HG03469 (cell line): ENCODE results near the gene DSC2.
"Not testable (repeated sequence)": the region's sequence is repeated elsewhere in the genome, so short reads cannot be mapped to it uniquely, and the experiment has no call there.

Source experiments
- ATAC-seq: cut with Tn5 transposase; IDR thresholded peaks from one replicate; pipeline ENCODE4 v1.9.1; 2021; ENCODE audit warnings: mild to moderate bottlenecking, moderate library complexity, moderate number of reproducible peaks; ENCODE audit not compliant: unreplicated experiment

The DSC2 gene

DNA sequence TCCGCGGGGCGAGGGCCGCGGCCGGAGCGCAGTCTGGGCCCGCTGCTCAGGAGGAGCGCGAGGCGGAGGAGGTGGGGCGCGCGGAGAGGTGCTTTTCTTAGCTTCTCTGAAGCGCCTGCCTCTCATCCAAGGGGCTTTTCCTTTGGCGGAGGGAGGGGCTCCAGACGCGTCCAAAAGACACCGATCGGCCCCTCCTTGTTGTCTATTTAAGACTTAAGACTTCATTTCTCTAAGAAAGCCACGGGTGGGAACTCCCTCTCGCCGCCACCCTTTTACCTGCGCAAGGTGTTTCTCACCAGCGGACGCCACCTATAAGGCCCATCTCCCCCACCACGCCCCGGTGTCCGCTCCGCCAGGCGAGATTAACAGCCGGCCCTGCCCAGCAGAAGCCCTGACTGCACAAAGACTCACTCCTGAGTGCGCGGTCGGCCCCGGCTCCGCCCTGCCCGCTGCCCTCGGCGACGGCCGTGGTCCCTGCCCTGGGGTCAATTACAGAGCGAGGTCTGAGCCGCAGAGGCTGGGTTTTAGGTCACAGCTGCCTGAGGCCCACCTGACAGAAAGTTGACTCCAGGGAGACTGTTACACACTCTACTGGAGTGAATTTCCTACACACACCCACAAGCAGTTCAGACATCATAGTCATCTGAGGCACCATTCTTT, at the start of gene DSC2:
Gene DSC2, minus strand, starts transcription at position 397 of the 660 bp plus-strand sequence. CDS start 450 bp downstream, outside the sequence.
- ATAC-seq = no peak

DNA sequence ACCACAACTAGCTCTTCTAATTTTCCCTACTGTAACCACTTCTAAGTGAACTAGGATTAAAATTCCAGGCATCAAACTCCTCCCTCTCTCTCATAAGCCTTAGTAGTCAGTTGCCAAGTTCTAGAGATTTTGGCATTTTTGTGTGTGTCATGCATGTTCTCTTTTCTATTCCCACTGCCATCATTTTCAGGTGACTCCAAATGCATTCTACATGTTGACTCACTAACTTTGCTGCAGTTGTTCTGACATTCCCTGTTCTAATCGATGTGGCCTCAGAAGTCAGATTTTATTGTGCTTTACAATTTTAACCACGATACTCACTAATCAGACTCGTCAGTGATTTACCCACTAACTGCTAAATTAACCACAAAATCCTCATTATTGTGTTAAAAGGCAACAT, 47.1 kb upstream of the DSC2 start:
- no peak for ATAC-seq

DNA sequence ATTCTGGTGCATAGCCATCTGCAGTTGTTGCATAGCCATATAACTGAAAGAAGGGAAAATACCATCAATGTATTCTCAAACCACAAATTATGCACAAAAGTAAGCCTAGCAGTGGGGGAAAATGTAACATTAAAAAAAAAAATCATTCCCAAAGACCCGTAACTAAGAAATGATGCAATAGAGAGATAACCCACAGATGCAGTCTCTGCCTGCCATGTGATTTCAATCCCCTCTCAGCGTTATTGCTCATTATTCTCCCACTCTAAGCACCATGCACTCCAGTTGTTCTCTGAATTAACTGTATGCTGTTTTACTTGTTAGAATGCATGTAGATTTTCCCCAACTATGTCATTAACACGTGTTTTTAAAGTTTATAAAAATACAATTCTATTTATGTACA, 46.4 kb upstream of the DSC2 start:
- no peak for ATAC-seq

DNA sequence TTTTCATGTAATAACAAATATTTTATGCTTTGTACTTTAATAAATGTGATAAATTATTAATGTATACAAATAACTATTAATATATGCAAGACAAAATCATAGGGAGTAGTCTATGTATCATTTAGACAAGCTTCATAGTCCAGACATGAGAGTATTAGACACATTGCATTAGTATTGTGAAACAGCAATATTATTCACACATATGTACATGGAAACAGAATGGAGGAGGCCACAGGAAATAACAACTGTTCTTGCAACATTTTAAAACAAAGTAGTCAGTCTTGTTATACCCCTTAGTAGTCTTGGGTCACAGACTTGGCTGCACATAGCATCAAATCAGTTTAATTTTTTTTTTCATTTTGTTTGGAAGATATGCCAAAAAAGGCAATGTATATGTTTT, 44.6 kb upstream of the DSC2 start:
- ATAC-seq = no peak

DNA sequence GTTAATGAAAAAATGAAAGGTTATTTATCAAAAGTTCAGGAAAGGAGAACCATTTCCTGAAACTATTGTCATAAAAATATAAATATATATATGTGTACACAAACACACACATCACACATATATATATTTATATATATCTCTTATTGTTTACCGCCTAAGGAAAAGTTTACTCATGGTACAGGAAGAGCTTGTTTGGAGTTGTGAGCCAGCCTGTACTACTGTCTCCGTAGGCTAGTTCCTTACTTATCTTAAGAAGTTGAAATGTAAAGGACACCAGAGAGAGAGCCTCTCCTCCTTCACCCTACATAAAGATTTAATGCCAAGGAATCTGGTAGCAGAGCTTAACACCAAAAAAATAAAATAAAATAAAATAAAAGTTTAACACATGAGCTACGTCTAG, 40.8 kb upstream of the DSC2 start:
- ATAC-seq = no peak

DNA sequence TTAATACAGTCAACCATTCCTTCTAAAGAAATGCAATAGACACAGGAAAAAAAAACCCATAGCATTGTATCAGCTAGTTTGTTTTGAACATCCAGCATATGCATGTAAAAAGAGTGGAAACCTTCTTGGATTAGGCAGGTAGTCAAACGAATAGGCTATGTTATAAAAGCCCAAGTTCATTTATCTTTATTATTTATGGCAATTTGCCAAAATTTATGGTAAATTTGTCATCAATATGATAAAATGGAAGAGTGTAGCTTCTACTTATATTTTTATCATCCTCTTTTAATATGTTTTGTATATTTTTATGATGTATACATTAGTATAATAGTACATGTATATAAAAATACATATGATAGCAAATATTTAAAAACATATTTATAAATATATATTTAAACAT, 36.5 kb upstream of the DSC2 start:
- ATAC-seq = no peak

DNA sequence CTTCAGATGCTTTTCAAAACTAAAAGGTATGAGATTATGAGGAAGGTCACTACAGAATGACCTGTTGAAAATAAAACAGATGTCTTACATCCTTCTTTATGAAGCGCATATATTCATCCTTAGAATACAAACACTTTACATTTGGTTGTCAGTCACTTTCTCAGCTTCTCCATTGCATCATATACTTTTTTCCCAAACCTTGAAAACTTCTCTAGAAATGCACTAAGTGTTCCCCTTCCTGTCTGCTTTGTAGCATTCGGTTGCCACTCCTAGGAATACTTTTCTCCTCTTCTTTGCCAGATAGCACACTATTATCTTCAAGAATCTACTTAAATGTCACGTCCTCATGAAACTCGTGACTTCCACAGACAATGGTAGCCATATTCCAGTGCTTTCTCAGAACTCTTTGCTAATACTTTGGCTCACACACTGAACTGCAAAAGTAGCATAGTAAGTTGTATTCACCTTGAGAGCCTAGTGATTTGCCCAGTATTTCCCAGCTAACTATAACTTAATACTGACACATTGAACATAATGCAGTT, 32.8 kb upstream of the DSC2 start:
- no peak for ATAC-seq

DNA sequence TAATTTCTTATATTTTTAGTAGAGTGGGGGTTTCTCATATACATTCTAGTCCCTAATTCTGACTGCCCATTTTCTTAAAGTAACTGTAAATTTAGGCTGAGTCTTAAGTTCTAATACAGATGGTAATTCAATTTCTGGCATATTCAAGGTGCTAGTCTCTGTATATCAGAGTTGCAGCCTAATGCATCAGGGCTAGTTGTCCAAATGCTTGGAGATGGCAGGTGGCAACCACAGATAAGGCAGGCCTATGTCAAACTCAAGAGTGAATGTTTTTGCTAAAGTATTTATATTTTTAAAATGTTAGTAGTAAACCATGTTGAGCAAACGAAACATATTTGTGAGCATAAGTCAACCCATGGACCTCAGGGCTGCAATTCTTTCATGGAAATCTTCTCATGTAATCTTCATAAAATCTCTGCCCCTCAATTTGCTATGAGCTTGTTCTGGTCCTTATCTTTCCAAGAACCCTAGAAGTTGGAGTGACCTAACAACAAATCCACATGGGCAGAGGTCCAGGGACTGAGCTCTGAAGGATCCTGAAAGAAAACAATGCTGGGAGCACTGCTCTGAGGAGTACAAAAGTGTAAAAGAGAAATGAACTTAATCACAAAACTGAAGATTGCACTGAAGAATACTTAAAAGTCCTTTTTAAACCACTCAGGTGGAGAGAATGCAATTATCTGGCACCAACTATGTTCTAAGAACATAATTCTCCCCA, 27.3 kb upstream of the DSC2 start:
- no peak for ATAC-seq

DNA sequence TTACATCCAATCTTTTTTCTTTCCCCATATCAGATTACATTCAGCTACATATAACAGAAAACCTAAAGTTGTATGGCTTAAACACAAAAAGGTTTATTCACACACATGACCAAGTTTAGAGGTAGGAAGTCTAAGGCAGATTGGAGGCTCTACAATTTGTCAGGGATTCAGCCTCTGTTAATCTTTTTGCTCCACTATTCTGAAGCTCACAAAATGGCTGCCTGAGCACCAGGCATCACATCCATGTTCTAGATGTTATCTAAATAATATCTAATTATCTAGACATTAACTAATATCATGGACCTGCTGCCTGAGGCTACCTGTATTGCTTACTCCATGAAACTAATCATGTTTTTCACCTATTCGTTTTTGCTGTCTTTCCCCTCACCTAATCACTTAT, 23.7 kb upstream of the DSC2 start:
- no peak for ATAC-seq

DNA sequence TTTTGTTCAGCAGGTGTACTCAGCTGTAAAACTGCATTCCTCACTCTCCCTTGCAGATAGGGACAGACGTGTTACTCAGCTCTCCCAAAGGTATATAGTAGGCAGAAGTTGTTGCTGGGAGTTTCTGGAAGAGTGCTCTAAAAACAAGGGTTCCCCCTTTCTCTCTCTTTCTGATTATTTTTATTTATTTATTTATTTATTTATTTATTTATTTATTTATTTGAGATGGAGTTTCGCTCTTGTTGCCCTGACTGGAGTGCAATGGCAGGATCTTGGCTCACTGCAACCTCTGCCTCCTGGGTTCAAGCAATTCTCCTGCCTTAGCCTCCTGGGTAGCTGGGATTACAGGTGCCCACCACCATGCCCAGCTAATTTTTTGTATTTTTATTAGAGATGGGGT, 20.9 kb upstream of the DSC2 start:
- ATAC-seq = not testable (repeated sequence)

DNA sequence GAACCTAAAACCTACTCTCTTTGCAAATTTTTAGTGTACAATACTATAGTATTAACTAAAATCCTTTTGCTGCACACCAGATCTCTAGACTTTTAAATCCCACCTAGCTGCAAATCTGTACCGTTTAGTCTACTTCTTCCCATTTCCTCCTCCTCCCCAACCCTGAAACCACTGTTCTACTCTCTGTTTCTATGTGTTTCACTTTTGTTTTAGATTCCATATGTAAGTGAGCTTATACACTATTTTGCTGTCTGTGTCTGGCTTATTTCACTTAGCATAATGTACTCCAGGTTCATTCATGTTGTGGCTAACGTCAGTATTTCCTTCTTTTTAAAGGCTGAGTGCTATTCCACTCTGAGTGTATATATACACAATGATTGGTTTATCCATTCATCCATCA, 18.4 kb upstream of the DSC2 start:
- ATAC-seq = no peak

DNA sequence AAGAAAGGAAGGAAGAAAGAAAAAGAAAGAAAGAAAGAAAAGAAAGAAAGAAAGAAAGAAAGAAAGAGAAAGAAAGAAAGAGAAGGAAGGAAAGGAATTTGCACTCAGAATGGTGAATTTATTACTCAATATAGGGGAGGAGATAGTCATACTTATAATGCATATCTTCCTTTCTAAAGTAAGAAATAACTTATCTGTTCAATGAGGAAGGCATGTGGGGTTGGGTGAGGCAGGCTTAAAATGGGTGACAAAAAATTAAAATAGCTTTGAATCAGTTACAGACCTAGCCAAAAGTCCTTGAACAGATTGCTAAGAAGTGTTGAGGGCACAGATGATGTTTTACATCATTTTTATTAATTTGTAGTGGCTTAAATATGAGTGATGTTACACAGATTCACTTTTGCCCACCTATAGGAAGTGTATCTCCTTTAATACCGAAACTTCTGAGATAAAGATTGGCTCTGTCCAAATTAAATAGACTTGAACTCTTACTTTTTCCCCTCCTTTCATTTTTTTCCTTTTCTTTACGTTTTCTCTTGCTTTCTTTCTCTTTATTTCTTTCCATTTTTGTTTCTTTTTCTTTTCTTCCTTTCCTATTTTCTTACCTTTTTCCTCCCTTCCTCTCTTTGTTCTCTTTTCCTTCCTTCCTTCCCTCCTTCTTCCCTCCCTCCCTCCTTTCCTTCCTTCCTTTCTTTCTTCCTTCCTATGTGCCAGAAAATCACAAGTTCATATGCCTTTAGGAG, 14.8 kb upstream of the DSC2 start:
- ATAC-seq = no peak

DNA sequence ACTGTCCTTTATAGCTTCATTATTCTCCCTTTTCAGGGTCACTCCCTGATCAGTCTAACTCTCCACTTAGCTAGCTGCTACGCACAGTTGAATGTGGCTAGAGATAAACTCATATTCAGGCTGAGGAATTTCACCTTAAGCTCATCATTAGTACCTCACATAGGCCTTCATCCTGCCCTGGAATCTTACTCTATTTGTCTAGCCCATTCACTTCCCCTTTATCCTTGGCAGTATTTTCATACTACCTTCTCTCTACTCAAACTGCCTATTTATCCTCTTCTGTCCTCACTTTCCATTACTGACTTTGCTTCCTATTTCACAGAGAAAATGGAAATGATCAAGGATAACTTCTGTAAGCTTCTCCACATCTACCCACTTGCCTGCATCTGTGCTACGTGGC, 10.6 kb upstream of the DSC2 start:
- ATAC-seq = no peak

DNA sequence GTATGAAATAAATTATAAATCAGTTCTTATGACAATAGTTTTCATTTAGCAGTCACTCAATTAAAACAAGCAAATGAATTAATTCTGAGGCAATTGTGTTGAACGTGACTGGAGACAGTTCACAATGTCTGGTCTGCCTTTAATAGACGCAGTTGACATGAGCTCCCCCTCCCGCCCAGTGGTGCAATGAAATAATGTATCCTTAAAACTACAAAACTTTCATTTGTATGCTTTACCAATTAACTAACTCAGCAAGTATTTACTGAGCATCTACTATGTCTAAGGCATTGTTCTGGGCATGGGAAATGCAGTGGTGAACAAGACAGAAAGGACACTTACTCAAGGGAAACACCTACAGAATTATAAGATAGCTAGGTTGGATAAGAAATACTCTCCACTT, 3.5 kb upstream of the DSC2 start:
- no peak for ATAC-seq

DNA sequence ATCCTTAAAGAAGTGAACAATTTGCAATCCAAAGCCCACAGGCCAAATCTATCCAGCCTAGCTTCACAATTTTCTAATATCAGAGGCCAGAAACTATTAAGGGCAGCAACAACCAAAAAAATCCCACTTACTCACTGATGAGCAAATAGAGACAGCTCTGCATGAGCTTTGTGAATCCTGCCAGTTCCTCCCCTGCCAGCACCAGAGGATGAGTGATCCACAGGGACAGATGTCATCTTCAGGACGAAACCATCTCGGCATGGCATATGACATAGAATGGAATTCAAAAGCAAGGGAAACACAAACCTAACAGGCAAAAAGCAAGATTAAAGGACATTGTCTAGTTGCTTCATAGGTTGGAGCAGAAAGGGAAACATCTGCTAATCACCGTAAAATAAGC, 2.2 kb upstream of the DSC2 start:
- ATAC-seq = no peak

DNA sequence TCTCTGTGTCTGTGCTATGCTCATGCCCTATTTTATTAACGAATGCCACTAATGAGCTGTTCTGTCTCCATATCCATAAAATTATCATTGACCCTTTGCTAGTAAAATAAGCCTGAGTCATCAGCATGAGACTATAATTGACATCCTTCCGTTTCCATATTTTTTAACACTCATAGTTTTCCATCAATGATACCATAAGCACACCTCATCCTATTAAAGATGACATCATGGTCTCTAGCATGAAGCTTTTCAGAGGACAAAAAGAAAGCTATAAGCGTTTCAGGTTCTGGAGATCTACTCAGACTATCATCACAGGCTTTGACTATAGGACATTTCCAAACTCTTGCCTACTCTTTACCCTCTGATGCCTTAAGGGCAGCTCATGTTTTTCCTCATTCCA, 1.2 kb upstream of the DSC2 start:
- no peak for ATAC-seq

DNA sequence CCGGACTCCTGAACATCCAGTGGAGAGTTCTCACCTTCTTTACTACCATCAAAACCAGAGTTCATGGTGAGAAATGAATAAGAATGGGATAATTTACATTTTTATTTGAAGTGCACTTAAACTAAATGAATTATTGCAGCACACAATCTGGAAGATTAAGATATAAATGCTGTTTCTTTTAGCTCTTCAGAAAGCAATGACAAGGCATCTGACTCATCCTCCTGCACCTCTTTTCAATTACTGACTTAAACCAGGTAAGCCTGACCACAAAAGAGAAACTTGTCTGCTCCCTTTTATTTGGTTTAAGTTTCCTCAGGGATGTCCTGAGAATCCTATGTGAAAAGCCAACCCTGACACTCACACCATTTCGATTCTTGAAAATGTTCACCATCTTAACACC, 720 bp upstream of the DSC2 start:
- no peak for ATAC-seq

DNA sequence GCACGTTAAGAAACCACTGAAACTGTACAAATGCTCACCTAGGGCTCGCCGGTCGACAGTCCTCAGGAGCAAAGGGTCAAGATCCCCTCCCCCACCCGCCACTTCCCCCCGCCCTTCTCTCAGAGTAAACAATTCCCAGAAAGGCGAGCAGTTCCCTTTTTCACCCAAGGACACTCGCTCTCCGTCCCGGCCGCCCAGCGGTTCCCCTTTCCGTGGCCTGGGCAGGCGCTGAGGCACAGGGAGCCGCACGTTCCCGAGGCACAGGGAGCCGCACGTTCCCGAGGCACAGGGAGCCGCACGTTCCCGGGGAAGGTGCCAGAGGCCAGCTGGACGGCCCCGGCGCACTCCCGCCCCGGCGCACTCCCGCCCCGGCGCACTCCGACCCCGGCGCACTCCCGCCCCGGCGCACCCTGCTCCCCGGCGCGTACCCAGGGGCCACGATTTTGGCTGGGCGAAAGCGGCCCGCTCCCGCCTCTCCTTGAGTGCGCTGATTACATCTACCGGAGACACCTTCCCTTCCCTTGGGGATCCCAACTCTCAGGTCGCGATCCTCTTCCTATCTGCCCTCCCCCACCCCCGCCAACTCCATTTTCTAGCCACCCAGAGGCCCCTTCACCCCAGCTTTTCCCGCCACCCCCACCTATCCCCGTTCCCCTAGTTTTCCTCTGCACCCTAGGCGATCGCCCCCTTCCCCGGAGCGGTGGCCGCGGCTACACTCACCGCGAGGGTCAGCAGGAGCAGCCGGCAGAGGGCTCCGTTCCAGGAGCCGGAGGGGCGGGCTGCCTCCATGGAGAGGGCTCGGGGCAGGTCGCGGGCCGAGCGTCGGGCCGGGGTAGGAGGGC, 817 bp downstream of the DSC2 start:
- no peak for ATAC-seq

DNA sequence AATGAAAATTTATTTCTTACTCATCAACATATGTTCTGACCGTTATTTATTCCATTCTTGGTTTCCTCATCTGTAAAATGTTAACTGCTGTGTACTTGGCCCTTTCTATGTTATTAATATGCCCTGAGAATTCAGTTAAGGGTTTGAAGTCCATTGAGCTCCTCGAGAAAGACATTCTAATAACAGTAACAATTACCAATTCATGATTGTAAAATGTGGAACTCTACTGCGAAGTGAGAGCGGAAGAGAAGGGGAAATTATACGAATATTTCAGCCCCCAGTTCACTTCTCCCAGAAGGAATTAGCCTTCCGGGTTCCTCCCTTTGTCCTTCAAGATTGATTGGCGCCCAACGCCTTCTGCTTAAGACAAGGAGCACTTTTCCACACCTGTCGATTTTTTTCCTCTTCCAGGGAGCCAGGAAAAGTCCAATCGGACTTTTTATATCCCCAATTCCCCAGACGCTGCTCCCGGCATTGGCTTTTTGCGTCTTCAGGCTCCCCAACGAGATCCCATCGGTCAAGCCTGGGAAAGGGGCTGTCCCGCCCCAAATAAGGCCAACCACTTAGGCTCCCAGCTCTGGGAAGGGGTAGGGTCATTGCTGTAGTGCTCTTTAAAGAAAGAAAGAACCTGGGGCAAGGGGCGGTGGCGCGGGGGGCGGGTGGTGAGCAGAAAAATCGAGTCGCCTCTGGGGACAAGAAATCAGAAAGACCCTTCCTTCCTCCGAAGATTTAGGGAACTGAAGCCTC, 1.6 kb downstream of the DSC2 start:
- no peak for ATAC-seq
